A673 (cell line): Measurements from ENCODE around the gene AP3S2. TPM values are rescaled to one million over a fixed set of nuclear protein-coding genes. Genes with fewer than 3 reads are reported as not detected.
"Not testable (repeated sequence)": the region's sequence is repeated elsewhere in the genome, so short reads cannot be mapped to it uniquely, and the experiment has no call there.

ENCODE experiments used
- BruUV-seq: library from RNA; stranded (reverse); fragments of 400-500 nt; replicated peaks from 2 replicates; lab custom pipeline; 2021; lab: Mats Ljungman, UMichigan
- CTCF ChIA-PET: fragments of 300-600 bp; sonication (Branson Sonifier 250); formaldehyde crosslinking; loops from one replicate; lab custom pipeline; 2022; ENCODE audit warnings: antibody characterized with exemption; lab: Charles Lee
- POLR2A ChIA-PET: fragments of 300-600 bp; sonication (Branson Sonifier 250); formaldehyde crosslinking; loops from one replicate; lab custom pipeline; 2022; ENCODE audit warnings: antibody characterized with exemption; ENCODE audit not compliant: low non-redundant PET; lab: Charles Lee
- DNase-seq: peaks from one replicate; pipeline ENCODE4 v3.0.0-alpha.2; 2015; ENCODE audit warnings: low spot score
- H3K27ac ChIP-seq: fragments of 200-600 bp; sonication (generic); 2 replicates; pipeline ENCODE4 v1.5.1; 2016; ENCODE audit warnings: mixed run types, low read depth, mild to moderate bottlenecking, mixed read lengths, antibody characterized with exemption, low read length; ENCODE audit not compliant: poor library complexity, severe bottlenecking
- H3K27me3 ChIP-seq: fragments of 200-600 bp; sonication (generic); replicated peaks from 2 replicates; pipeline ENCODE4 v1.6.1; 2017; ENCODE audit warnings: mixed run types, low read depth, mild to moderate bottlenecking, mixed read lengths, antibody characterized with exemption, low read length; ENCODE audit not compliant: insufficient read depth, poor library complexity
- H3K36me3 ChIP-seq: fragments of 200-600 bp; sonication (generic); 2 replicates; pipeline ENCODE4 v1.6.1; 2016; ENCODE audit warnings: mixed run types, mild to moderate bottlenecking, mixed read lengths, antibody characterized with exemption, low read length; ENCODE audit not compliant: insufficient read depth, poor library complexity, severe bottlenecking
- H3K4me1 ChIP-seq: fragments of 200-600 bp; sonication (generic); 2 replicates; pipeline ENCODE4 v1.6.1; 2017; ENCODE audit warnings: mixed run types, mild to moderate bottlenecking, mixed read lengths, antibody characterized with exemption, low read length; ENCODE audit not compliant: insufficient read depth, poor library complexity, severe bottlenecking
- H3K4me3 ChIP-seq: fragments of 200-600 bp; sonication (generic); 2 replicates; pipeline ENCODE4 v1.5.1; 2016; ENCODE audit warnings: low read depth, mixed run types, mild to moderate bottlenecking, mixed read lengths, low read length; ENCODE audit not compliant: poor library complexity, severe bottlenecking
- H3K9me3 ChIP-seq: fragments of 200-600 bp; sonication (generic); 2 replicates; pipeline ENCODE4 v1.6.1; 2016; ENCODE audit warnings: mixed run types, low read depth, mild to moderate bottlenecking, mixed read lengths, antibody characterized with exemption, low read length; ENCODE audit not compliant: poor library complexity, severe bottlenecking
- CTCF ChIP-seq: fragments of 300-800, 200-600 bp; sonication (generic); conservative IDR thresholded peaks from 2 replicates; pipeline ENCODE4 v1.5.1; 2017; ENCODE audit warnings: low read depth, mild to moderate bottlenecking, antibody characterized with exemption, low read length, moderate library complexity, mixed read lengths
- EZH2 ChIP-seq: fragments of 200-600 bp; sonication (generic); IDR thresholded peaks from 2 replicates; pipeline ENCODE4 v1.6.1; 2017; ENCODE audit warnings: borderline replicate concordance, low read depth, mild to moderate bottlenecking, mixed read lengths, antibody characterized with exemption, low read length; ENCODE audit not compliant: poor library complexity, severe bottlenecking
- intact Hi-C: fragments of 100-400 bp; cut with micrococcal nuclease; formaldehyde crosslinking; loops from one replicate; pipeline ENCODE4 v1.10.0; 2022; ENCODE audit not compliant: unreplicated experiment
- total RNA-seq: library from RNA; stranded (reverse); gene quantifications from 2 replicates; pipeline ENCODE4 v1.2.3, GENCODE V29; 2021

The AP3S2 gene
- total RNA-seq, 1 experiment from 2014 or later: 32.0 TPM

- DNase-seq: no peak
- Histone ChIP-seq H3K27ac (no peak overlapping the region), H3K36me3 (no peaks in the 10 kb centered on the region), H3K4me3 (no peak overlapping the region), H3K4me1 (no peaks in the 10 kb centered on the region), H3K9me3 (no peaks in the 10 kb centered on the region), H3K27me3 (no peaks in the 10 kb centered on the region)
- CTCF ChIA-PET: no interaction called here
- intact Hi-C loops: no loop called here
- no TSS peak for BruUV-seq
- POLR2A ChIA-PET: no interaction called here
- no peak for TF ChIP-seq CTCF
- TF ChIP-seq EZH2: no peak
Measured at GRCh38 chr15:89790661-89791060, 103.1 kb downstream of the AP3S2 start.

GRCh38 chr15:89790206-89790605 lies 103.6 kb downstream of the AP3S2 start:
- Histone ChIP-seq H3K4me1 (no peaks in the 10 kb centered on the region), H3K27me3 (no peaks in the 10 kb centered on the region), H3K27ac (no peak overlapping the region), H3K4me3 (no peak overlapping the region), H3K9me3 (no peaks in the 10 kb centered on the region), H3K36me3 (no peaks in the 10 kb centered on the region)
- intact Hi-C loops: no loop called here
- ChIA-PET POLR2A (no interaction called here), CTCF (no interaction called here)
- DNase-seq: no peak
- BruUV-seq: no TSS peak
- TF ChIP-seq EZH2 (no peak), CTCF (no peak)

GRCh38 chr15:89788585-89788984 lies 105.2 kb downstream of the AP3S2 start:
- POLR2A ChIA-PET, DNase-seq, H3K36me3 ChIP-seq, H3K4me3 ChIP-seq, H3K27ac ChIP-seq, H3K9me3 ChIP-seq, H3K27me3 ChIP-seq, BruUV-seq, intact Hi-C loops, CTCF ChIA-PET, H3K4me1 ChIP-seq: not testable (repeated sequence)

- Histone ChIP-seq H3K27ac (no peak overlapping the region), H3K4me1 (no peaks in the 10 kb centered on the region), H3K27me3 (no peaks in the 10 kb centered on the region), H3K36me3 (no peaks in the 10 kb centered on the region), H3K9me3 (no peaks in the 10 kb centered on the region), H3K4me3 (no peak overlapping the region)
- no peak for DNase-seq
- intact Hi-C loops: no loop called here
- ChIA-PET CTCF (no interaction called here), POLR2A (no interaction called here)
- BruUV-seq: no TSS peak
- TF ChIP-seq EZH2 (no peak), CTCF (no peak)
Measured at GRCh38 chr15:89787944-89788343, 105.8 kb downstream of the AP3S2 start.
